Neural cell (in vitro differentiated cells): ENCODE data around the gene CTDSPL. TPM values are rescaled to one million over a fixed set of nuclear protein-coding genes. Genes with fewer than 3 reads are reported as not detected.

Experiments
- H2AFZ ChIP-seq: fragments of 200-600, 300-800 bp; sonication (generic), shearing (Covaris generic); 2 replicates; pipeline ENCODE4 v1.6.0; 2014; ENCODE audit warnings: low read depth, mild to moderate bottlenecking, antibody characterized with exemption, low read length, moderate library complexity
- H3F3A ChIP-seq: fragments of 200-600 bp; shearing (Covaris generic); 2 replicates; pipeline ENCODE4 v1.6.1; 2016; ENCODE audit warnings: mild to moderate bottlenecking, moderate library complexity, mixed read lengths, antibody characterized with exemption, low read length; ENCODE audit not compliant: insufficient read depth, poor library complexity, severe bottlenecking
- H3K27ac ChIP-seq: fragments of 200-600, 300-800 bp; sonication (generic), shearing (Covaris generic); 2 replicates; pipeline ENCODE4 v1.5.1; 2014; ENCODE audit warnings: mild to moderate bottlenecking, low read length, moderate library complexity
- H3K27me3 ChIP-seq: fragments of 300-800, 200-600 bp; sonication (generic), shearing (Covaris generic); 2 replicates; pipeline ENCODE4 v1.6.0; 2014; ENCODE audit warnings: mild to moderate bottlenecking, low read depth, low read length, moderate library complexity; ENCODE audit not compliant: insufficient read depth
- H3K36me3 ChIP-seq: fragments of 300-800, 200-600 bp; sonication (generic), shearing (Covaris generic); 2 replicates; pipeline ENCODE4 v1.5.1; 2014; ENCODE audit warnings: mild to moderate bottlenecking, antibody characterized with exemption, low read length, moderate library complexity; ENCODE audit not compliant: insufficient read depth
- H3K4me2 ChIP-seq: fragments of 300-800, 200-600 bp; sonication (generic), shearing (Covaris generic); 2 replicates; pipeline ENCODE4 v1.6.0; 2014; ENCODE audit warnings: mild to moderate bottlenecking, low read length
- H3K4me3 ChIP-seq: fragments of 300-800, 200-600 bp; sonication (generic), shearing (Covaris generic); 2 replicates; pipeline ENCODE4 v1.5.1; 2014; ENCODE audit warnings: mild to moderate bottlenecking, low read length, moderate library complexity
- H3K79me2 ChIP-seq: fragments of 200-600 bp; shearing (Covaris generic); replicated peaks from 2 replicates; pipeline ENCODE4 v1.6.0; 2014; ENCODE audit warnings: mild to moderate bottlenecking, low read length, moderate library complexity; ENCODE audit not compliant: insufficient read depth
- H3K9ac ChIP-seq: fragments of 300-800, 200-600 bp; sonication (generic), shearing (Covaris generic); 2 replicates; pipeline ENCODE4 v1.6.1; 2016; ENCODE audit warnings: mild to moderate bottlenecking, low read length, mixed read lengths
- H3K9me2 ChIP-seq: fragments of 200-600 bp; shearing (Covaris generic); 2 replicates; pipeline ENCODE4 v1.6.1; 2016; ENCODE audit warnings: mild to moderate bottlenecking, low read length, mixed read lengths; ENCODE audit not compliant: insufficient read depth
- H3K9me3 ChIP-seq: fragments of 200-600, 300-800 bp; sonication (generic), shearing (Covaris generic); 2 replicates; pipeline ENCODE4 v1.6.1; 2016; ENCODE audit warnings: mild to moderate bottlenecking, mixed run types, low read length, moderate library complexity, mixed read lengths
- H4K20me1 ChIP-seq: fragments of 200-600 bp; shearing (Covaris generic); 2 replicates; pipeline ENCODE4 v1.6.1; 2016; ENCODE audit warnings: mild to moderate bottlenecking, mixed run types; ENCODE audit not compliant: insufficient read depth
- CTCF ChIP-seq: fragments of 450-650 bp; IDR thresholded peaks from 2 replicates; pipeline ENCODE4 v1.5.1; 2014; ENCODE audit warnings: antibody characterized with exemption, mild to moderate bottlenecking, moderate library complexity; ENCODE audit not compliant: poor library complexity, severe bottlenecking
- EP300 ChIP-seq: fragments of 450-650 bp; conservative IDR thresholded peaks from 2 replicates; pipeline ENCODE4 v1.6.1; 2014; ENCODE audit warnings: antibody characterized with exemption, mild to moderate bottlenecking, moderate library complexity; ENCODE audit not compliant: poor library complexity, severe bottlenecking
- EZH2 ChIP-seq: fragments of 200-600, 300-800 bp; shearing (Covaris generic), sonication (generic); IDR thresholded peaks from 2 replicates; pipeline ENCODE4 v1.6.1; 2014; ENCODE audit warnings: antibody characterized with exemption, low read length, borderline replicate concordance, mild to moderate bottlenecking; ENCODE audit not compliant: insufficient read depth, poor library complexity, severe bottlenecking
- MXI1 ChIP-seq: fragments of 450-650 bp; conservative IDR thresholded peaks from 2 replicates; pipeline ENCODE4 v1.6.1; 2014; ENCODE audit warnings: antibody characterized with exemption, mild to moderate bottlenecking; ENCODE audit not compliant: poor library complexity, severe bottlenecking
- POLR2AphosphoS5 ChIP-seq: IDR thresholded peaks from 2 replicates; pipeline ENCODE4 v1.6.1; 2012
- RAD21 ChIP-seq: fragments of 450-650 bp; conservative IDR thresholded peaks from 2 replicates; pipeline ENCODE4 v1.6.1; 2014; ENCODE audit warnings: antibody characterized with exemption, mild to moderate bottlenecking, moderate library complexity
- REST ChIP-seq: IDR thresholded peaks from 2 replicates; pipeline ENCODE4 v1.6.1; 2012; ENCODE audit warnings: borderline replicate concordance
- SMC3 ChIP-seq: fragments of 450-650 bp; conservative IDR thresholded peaks from 2 replicates; pipeline ENCODE4 v1.6.1; 2014; ENCODE audit warnings: antibody characterized with exemption, mild to moderate bottlenecking, moderate library complexity; ENCODE audit not compliant: poor library complexity
- TAF1 ChIP-seq: IDR thresholded peaks from 2 replicates; pipeline ENCODE4 v1.6.1; 2012; ENCODE audit warnings: low read depth
- polyA plus RNA-seq: library from polyadenylated mRNA; depleted of rRNA; stranded (reverse); fragments of >200 nt; gene quantifications from 2 replicates; pipeline ENCODE4 v1.2.3, GENCODE V29; 2014

The CTDSPL gene
- polyA plus RNA-seq, 1 donor from 2014 or later, result 17.0 TPM

GRCh38 chr3:37907906-37908305 lies 46.2 kb downstream of the CTDSPL start:
- no peak for TF ChIP-seq SMC3
- TF ChIP-seq POLR2AphosphoS5, result no peak
- no peak for TF ChIP-seq CTCF
- no peak for TF ChIP-seq MXI1
- no peak for TF ChIP-seq TAF1
- no peak for TF ChIP-seq EP300
- TF ChIP-seq EZH2, result no peak
- no peak for TF ChIP-seq RAD21
- no peak for TF ChIP-seq REST
- Histone ChIP-seq H2AFZ (no peak overlapping the region), H3F3A (no peaks in the 10 kb centered on the region), H3K9me2 (no peaks in the 10 kb centered on the region), H4K20me1 (no peaks in the 10 kb centered on the region), H3K9ac (no peak overlapping the region), H3K27ac (no peak overlapping the region), H3K4me3 (no peak overlapping the region), H3K27me3 (no peaks in the 10 kb centered on the region), H3K79me2 (no peaks in the 10 kb centered on the region), H3K9me3 (no peaks in the 10 kb centered on the region), H3K36me3 (no peaks in the 10 kb centered on the region), H3K4me2 (no peak overlapping the region)

GRCh38 chr3:37909067-37909911 lies 47.6 kb downstream of the CTDSPL start:
- no peak for TF ChIP-seq MXI1
- TF ChIP-seq SMC3, result no peak
- no peak for TF ChIP-seq TAF1
- TF ChIP-seq RAD21, result no peak
- no peak for TF ChIP-seq CTCF
- no peak for TF ChIP-seq EZH2
- no peak for TF ChIP-seq REST
- TF ChIP-seq EP300, result no peak
- TF ChIP-seq POLR2AphosphoS5, result no peak
- no peak overlapping the region for H3K27ac ChIP-seq
- H3F3A ChIP-seq, result no peaks in the 10 kb centered on the region
- H3K36me3 ChIP-seq, result no peaks in the 10 kb centered on the region
- H3K9me3 ChIP-seq, result no peaks in the 10 kb centered on the region
- no peaks in the 10 kb centered on the region for H3K79me2 ChIP-seq
- H3K27me3 ChIP-seq, result no peaks in the 10 kb centered on the region
- H3K9ac ChIP-seq, result no peak overlapping the region
- H4K20me1 ChIP-seq, result no peaks in the 10 kb centered on the region
- H3K4me2 ChIP-seq, result no peak overlapping the region
- H3K4me3 ChIP-seq, result no peak overlapping the region
- no peak overlapping the region for H2AFZ ChIP-seq
- no peaks in the 10 kb centered on the region for H3K9me2 ChIP-seq
